Measurements from ENCODE around the gene ARID3A.
"Not testable (repeated sequence)": the region's sequence is repeated elsewhere in the genome, so short reads cannot be mapped to it uniquely, and the experiment has no call there.

The ARID3A gene

GRCh38 chr19:1015782-1016646 lies 90.2 kb downstream of the ARID3A start:
- FAIRE-seq (no peak), DNase-seq (ENCODE audit: low spot score) (no peak)

- peak; percentile 88 for FAIRE-seq
- DNase-seq (ENCODE audit: low spot score): peak; percentile 93
Observed at GRCh38 chr19:1016647-1017114, 90.8 kb downstream of the ARID3A start.

GRCh38 chr19:1017115-1017905 lies 91.5 kb downstream of the ARID3A start:
- DNase-seq (ENCODE audit: low spot score) (peak; percentile 56), FAIRE-seq (no peak)

- FAIRE-seq: no peak
Observed at GRCh38 chr19:1017906-1018305, 92.1 kb downstream of the ARID3A start.

DNA sequence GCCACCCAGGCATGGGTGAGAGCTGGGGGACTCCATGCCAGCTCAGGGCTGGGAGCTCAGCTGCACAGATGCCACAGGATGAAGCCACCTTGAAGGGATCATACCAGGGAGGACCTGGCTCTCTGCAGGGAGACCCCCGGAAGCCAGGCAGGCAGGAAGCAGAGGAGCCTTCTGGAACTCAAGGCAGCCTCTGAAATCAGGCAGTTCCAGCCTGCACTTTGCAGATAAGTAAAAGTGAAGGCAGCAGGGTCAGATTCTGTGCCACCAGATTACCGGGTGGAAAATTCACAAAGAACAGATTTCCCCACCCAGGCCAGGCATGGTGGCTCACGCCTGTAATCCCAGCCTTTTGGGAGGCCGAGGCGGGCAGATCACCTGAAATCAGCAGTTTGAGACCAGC lies 92.6 kb downstream of the ARID3A start:
- FAIRE-seq (no peak), DNase-seq (ENCODE audit: low spot score) (no peak)

More at GRCh38 chr19:1017906-1018305, 92.1 kb downstream of the ARID3A start:
- no peak for DNase-seq (ENCODE audit: low spot score)

DNA sequence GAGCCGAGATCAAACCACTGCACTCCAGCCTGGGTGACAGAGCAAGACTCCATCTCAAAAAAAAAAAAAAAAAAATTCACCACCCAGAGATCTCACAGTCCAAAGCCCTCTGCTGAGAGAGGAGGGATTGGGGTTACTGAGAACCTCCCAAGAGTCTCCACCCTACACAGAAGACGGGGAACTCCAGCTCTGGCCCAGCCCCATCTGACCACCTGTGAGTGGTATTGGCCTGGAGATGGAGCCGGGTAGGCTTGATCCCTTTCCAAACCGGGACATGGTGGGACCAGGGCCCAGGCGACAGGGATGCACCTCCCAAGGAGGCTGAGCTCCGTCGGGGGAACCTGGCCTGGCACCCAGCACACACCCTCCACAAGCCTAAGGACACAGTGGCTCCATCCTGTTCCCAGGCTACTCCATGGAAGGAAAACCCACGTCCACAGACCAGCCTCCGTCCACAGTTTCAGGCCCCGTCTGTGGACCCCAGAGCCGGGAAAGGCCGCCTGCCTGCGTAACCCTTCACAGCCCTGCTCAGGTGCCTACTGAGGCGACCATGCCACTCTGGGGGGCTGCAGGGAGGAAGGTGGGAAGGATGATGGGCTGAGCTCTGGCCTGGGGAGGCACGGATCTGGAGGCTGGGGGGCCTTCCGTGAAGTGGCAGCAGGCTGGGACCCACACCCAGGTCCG lies 93.2 kb downstream of the ARID3A start:
- FAIRE-seq: no peak

GRCh38 chr19:1019616-1019961 lies 93.8 kb downstream of the ARID3A start:
- no peak for DNase-seq (ENCODE audit: low spot score)
- no peak for FAIRE-seq

More for the DNA sequence above, 93.2 kb downstream of the ARID3A start:
- no peak for DNase-seq (ENCODE audit: low spot score)

- FAIRE-seq: no peak
- DNase-seq (ENCODE audit: low spot score): no peak
Observed at GRCh38 chr19:1019980-1020867, 94.4 kb downstream of the ARID3A start.

- peak; percentile 95 for DNase-seq (ENCODE audit: low spot score)
- peak; percentile 73 for FAIRE-seq
Observed at GRCh38 chr19:1020868-1021425, 95.1 kb downstream of the ARID3A start, which contains the start of gene TMEM259. Gene TMEM259 (minus strand): TSS chr19:1021123. CDS start chr19:1020996, 127 bp downstream.

- FAIRE-seq: not testable (repeated sequence)
Observed at GRCh38 chr19:1023883-1024188, 98.0 kb downstream of the ARID3A start.

DNA sequence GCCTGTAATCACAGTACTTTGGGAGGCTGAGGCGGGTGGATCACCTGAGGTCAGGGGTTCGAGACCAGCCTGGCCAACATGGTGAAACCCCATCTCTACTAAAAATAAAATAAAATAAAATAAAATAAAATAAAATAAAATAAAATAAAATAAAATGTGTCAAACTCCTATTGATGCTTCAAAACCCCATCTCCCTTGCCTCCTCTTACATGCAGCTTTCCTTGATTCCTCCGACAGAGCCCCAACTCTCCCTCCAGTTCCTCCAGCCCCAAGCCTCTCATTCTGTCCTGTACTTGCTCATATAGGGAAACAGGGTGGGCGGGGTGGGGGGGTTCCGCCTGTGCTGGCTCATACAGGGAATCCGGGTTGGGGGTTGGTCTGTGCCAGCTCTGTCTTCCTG lies 99.2 kb downstream of the ARID3A start:
- not testable (repeated sequence) for FAIRE-seq; DNase-seq (ENCODE audit: low spot score)

More at GRCh38 chr19:1023883-1024188, 98.0 kb downstream of the ARID3A start:
- not testable (repeated sequence) for DNase-seq (ENCODE audit: low spot score)

Measured in RCC 7860 (cell line).